HEK293T (cell line): ENCODE results near the gene SIGLEC12.

Experiments used
- BHLHE40 ChIP-seq: fragments of 450-650 bp; IDR thresholded peaks from 2 replicates; pipeline ENCODE4 v1.6.1; 2016; ENCODE audit warnings: mild to moderate bottlenecking, moderate library complexity, borderline replicate concordance
- CTBP1 ChIP-seq: fragments of 450-650 bp; IDR thresholded peaks from 2 replicates; pipeline ENCODE4 v1.6.1; 2016; ENCODE audit warnings: borderline replicate concordance
- ELF4 ChIP-seq: fragments of 450-650 bp; IDR thresholded peaks from 2 replicates; pipeline ENCODE4 v1.6.1; 2017; ENCODE audit warnings: antibody characterized with exemption
- FOXA1 ChIP-seq: fragments of 450-650 bp; IDR thresholded peaks from 2 replicates; pipeline ENCODE4 v1.6.1; 2016; ENCODE audit warnings: mild to moderate bottlenecking
- FOXM1 ChIP-seq: fragments of 450-650 bp; IDR thresholded peaks from 2 replicates; pipeline ENCODE4 v1.6.1; 2017; ENCODE audit warnings: mild to moderate bottlenecking, borderline replicate concordance
- HDGF ChIP-seq: fragments of 450-650 bp; IDR thresholded peaks from 2 replicates; pipeline ENCODE4 v1.6.1; 2017; ENCODE audit warnings: antibody characterized with exemption, borderline replicate concordance
- PKNOX1 ChIP-seq: fragments of 450-650 bp; IDR thresholded peaks from 2 replicates; pipeline ENCODE4 v1.6.1; 2016
- SP1 ChIP-seq: fragments of 450-650 bp; IDR thresholded peaks from 2 replicates; pipeline ENCODE4 v1.6.1; 2017
- SUZ12 ChIP-seq: fragments of 450-650 bp; IDR thresholded peaks from 2 replicates; pipeline ENCODE4 v1.6.1; 2016; ENCODE audit warnings: mild to moderate bottlenecking
- TARDBP ChIP-seq: fragments of 450-650 bp; IDR thresholded peaks from 2 replicates; pipeline ENCODE4 v1.6.1; 2016

- TF ChIP-seq SUZ12 (no peak), FOXA1 (no peak), FOXM1 (no peak), CTBP1 (no peak), PKNOX1 (no peak), SP1 (no peak), TARDBP (no peak), HDGF (no peak), ELF4 (no peak), BHLHE40 (no peak)
Measured at GRCh38 chr19:51458051-51458645, 43.5 kb downstream of the SIGLEC12 start, which contains the start of gene SIGLEC8.
